ENCODE data around the gene ITSN2. TPM values are rescaled to one million over a fixed set of nuclear protein-coding genes. Genes with fewer than 3 reads are reported as not detected.

The ITSN2 gene
- total RNA-seq, 1 experiment from 2014 or later = 36.5 TPM

DNA sequence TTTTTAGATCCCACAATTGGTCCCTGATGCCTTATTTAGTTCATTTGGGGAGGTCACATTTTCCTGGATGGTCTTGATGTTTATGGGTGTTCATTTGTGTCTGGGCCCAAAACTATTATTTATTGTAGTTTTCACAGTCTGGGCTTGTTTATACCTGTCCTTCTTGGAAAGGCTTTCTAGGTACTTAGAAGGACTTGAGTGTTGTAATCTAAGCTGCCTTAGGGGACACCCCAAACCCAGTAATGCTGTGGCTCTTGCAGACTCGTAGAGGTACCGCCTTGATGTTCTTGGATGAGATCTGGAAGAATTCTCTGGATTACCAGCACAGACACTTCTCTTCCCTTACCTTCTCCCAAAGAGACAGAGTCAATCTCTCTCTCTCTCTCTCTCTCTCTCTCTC, 25.0 kb upstream of the ITSN2 start:
- DNase-seq (ENCODE audit: unreplicated experiment) = peak; percentile 15
- Mint-ChIP-seq H3K4me3 (ENCODE audit: unreplicated experiment) (no peak overlapping the region), H3K27ac (ENCODE audit: low read depth, unreplicated experiment) (no peak overlapping the region), H3K36me3 (ENCODE audit: insufficient read depth, unreplicated experiment) (no peaks in the 10 kb centered on the region), H3K4me1 (ENCODE audit: insufficient read depth, unreplicated experiment) (peaks cover 10% of the 10 kb centered on the region), H3K27me3 (ENCODE audit: insufficient read depth, unreplicated experiment) (no peaks in the 10 kb centered on the region), H3K9me3 (ENCODE audit: unreplicated experiment) (no peaks in the 10 kb centered on the region)
- no TSS peak for BruUV-seq (replicated peaks)
- POLR2A ChIA-PET = no interaction called here
- TF ChIP-seq, protein P1, sequence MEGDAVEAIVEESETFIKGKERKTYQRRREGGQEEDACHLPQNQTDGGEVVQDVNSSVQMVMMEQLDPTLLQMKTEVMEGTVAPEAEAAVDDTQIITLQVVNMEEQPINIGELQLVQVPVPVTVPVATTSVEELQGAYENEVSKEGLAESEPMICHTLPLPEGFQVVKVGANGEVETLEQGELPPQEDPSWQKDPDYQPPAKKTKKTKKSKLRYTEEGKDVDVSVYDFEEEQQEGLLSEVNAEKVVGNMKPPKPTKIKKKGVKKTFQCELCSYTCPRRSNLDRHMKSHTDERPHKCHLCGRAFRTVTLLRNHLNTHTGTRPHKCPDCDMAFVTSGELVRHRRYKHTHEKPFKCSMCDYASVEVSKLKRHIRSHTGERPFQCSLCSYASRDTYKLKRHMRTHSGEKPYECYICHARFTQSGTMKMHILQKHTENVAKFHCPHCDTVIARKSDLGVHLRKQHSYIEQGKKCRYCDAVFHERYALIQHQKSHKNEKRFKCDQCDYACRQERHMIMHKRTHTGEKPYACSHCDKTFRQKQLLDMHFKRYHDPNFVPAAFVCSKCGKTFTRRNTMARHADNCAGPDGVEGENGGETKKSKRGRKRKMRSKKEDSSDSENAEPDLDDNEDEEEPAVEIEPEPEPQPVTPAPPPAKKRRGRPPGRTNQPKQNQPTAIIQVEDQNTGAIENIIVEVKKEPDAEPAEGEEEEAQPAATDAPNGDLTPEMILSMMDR (IDR thresholded peaks at IDR 0.05; ENCODE audit: unreplicated experiment) = no peak
- CTCF ChIA-PET = interaction anchor here (0.5 to 0.7 kb wide), 4 partner anchors 43 to 280 kb away, joined by 3 to 4 read pairs (median 3); no protein-coding TSS in a partner anchor
- intact Hi-C loops (cut with micrococcal nuclease) = loop anchor here (10.0 kb wide), 2 partner anchors 401 to 461 kb away; partner anchors contain the start of gene ATAD2B

DNA sequence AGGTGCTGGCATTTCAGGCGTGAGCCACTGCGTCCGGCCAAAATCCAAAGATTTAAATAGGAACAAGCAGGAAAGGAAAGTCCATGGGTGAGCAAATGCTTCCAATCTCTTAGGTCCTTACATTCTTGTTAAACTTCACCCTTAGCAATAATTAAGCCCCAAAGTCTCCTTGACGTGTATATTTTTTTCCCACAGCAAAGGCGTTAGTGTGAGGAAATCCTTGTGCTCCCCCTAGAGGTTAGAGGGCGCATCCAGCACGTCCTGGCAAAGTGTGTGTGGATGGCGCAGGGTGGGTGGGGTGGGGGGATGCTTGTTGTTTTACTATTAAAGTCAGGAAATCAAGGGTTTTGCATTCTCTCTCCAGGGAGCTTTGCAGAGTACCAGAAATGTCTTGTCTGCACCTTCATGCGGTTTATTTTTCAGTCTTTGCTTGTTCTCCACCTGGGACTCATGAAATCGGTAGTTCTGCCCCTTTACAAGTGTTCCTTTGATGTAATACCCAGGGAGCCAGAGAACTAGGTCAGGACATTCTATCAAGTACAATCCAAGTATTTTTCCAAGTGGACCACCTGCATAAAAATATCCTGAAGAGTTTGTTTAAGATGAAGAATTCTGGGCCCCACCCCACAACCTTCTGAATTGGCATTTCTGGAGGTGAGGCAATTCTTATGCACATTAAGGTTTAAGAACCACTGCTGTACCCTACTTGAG, 22.2 kb upstream of the ITSN2 start:
- intact Hi-C loops (cut with micrococcal nuclease) = loop anchor here (1.0 to 10.0 kb wide), 5 partner anchors 154 to 458 kb away; partner anchors contain the start of genes ATAD2B and TP53I3
- Mint-ChIP-seq H3K27me3 (ENCODE audit: insufficient read depth, unreplicated experiment) (no peaks in the 10 kb centered on the region), H3K9me3 (ENCODE audit: unreplicated experiment) (no peaks in the 10 kb centered on the region), H3K27ac (ENCODE audit: low read depth, unreplicated experiment) (no peak overlapping the region), H3K36me3 (ENCODE audit: insufficient read depth, unreplicated experiment) (no peaks in the 10 kb centered on the region), H3K4me3 (ENCODE audit: unreplicated experiment) (no peak overlapping the region), H3K4me1 (ENCODE audit: insufficient read depth, unreplicated experiment) (peaks cover 10% of the 10 kb centered on the region)
- TF ChIP-seq, protein P1 (IDR thresholded peaks at IDR 0.05; ENCODE audit: unreplicated experiment) = peak; percentile 68
- ChIA-PET CTCF (interaction anchor here (0.6 to 1.9 kb wide), 7 partner anchors 16 to 520 kb away, joined by 3 to 8 read pairs (median 4); partner anchors contain the start of gene TP53I3), POLR2A (interaction anchor here (0.7 kb wide), 2 partner anchors 309 to 384 kb away, joined by 3 read pairs; no protein-coding TSS in a partner anchor)
- no TSS peak for BruUV-seq (replicated peaks)
- DNase-seq (ENCODE audit: unreplicated experiment) = peak; percentile 76

DNA sequence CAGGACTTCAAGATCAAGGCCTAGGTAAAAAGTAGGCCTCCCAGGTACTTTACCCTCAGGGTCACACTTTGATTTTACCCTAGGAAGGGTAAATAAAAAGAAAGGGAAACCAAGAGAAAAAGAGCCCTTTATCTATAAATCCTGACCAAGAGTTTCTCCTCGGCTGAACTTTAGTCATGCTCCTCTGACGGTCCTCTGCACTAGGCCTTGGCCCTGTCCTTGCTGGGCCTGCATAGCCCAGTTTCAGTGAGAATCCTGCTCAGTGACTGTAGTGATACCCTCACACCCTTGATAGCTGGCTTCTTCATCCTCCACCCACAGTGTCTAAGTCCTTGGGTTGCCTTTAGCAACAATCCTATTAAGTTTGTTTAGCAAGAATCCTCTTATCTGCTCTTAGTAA, 20.5 kb upstream of the ITSN2 start:
- Mint-ChIP-seq H3K27me3 (ENCODE audit: insufficient read depth, unreplicated experiment) (no peaks in the 10 kb centered on the region), H3K27ac (ENCODE audit: low read depth, unreplicated experiment) (no peak overlapping the region), H3K9me3 (ENCODE audit: unreplicated experiment) (no peaks in the 10 kb centered on the region), H3K4me3 (ENCODE audit: unreplicated experiment) (no peak overlapping the region), H3K36me3 (ENCODE audit: insufficient read depth, unreplicated experiment) (no peaks in the 10 kb centered on the region), H3K4me1 (ENCODE audit: insufficient read depth, unreplicated experiment) (peaks cover 9% of the 10 kb centered on the region)
- intact Hi-C loops (cut with micrococcal nuclease) = loop anchor here (10.0 kb wide), 2 partner anchors 396 to 456 kb away; partner anchors contain the start of gene ATAD2B
- POLR2A ChIA-PET = no interaction called here
- TF ChIP-seq, protein P1 (IDR thresholded peaks at IDR 0.05; ENCODE audit: unreplicated experiment) = no peak
- BruUV-seq (replicated peaks) = no TSS peak
- CTCF ChIA-PET = interaction anchor here (1.0 kb wide), 1 partner anchor 259 kb away, joined by 3 read pairs; no protein-coding TSS in a partner anchor
- DNase-seq (ENCODE audit: unreplicated experiment) = no peak

DNA sequence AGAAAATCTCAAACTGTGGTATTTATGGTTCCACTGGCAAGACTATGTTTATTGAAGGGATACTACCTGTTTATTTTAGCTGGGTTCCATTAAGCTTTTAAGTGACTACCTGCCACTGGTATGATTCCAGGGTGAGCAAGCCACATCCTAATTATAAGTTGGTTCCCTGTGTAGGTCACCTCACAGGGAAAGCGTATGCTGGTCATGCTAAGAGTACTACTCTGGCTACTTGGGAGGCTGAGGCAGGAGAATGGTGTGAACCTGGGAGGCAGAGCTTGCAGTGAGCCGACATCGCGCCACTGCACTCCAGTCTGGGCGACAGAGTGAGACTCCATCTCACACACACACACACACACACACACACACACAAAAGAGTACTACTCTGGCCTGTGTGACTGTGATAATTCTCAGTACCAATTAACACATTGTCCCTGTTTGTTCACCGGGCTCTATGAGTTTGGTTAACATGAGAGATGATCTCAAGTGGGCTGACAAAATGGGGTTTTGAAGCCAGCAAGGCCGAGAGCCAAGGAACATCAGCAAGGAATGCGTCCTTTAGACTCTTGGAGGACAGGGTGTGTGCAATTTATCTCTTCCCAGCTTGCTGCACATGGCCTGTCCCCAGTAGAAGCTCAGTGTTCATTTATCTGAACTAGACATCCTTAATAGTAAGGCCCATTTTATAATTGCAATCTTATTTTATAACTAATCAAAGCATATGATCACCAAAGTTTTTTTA, 15.2 kb upstream of the ITSN2 start:
- no peak overlapping the region for H3K4me3 Mint-ChIP-seq (ENCODE audit: unreplicated experiment)
- H3K27ac Mint-ChIP-seq (ENCODE audit: low read depth, unreplicated experiment) = no peak overlapping the region
- no peaks in the 10 kb centered on the region for H3K4me1 Mint-ChIP-seq (ENCODE audit: insufficient read depth, unreplicated experiment)
- no peak for DNase-seq (ENCODE audit: unreplicated experiment)
- no peaks in the 10 kb centered on the region for H3K36me3 Mint-ChIP-seq (ENCODE audit: insufficient read depth, unreplicated experiment)
- ChIA-PET POLR2A (interaction anchor here (0.6 kb wide), 1 partner anchor 148 kb away, joined by 3 read pairs; no protein-coding TSS in a partner anchor), CTCF (interaction anchor here (0.6 kb wide), 1 partner anchor 670 kb away, joined by 4 read pairs; no protein-coding TSS in a partner anchor)
- no TSS peak for BruUV-seq (replicated peaks)
- TF ChIP-seq, protein P1 (IDR thresholded peaks at IDR 0.05; ENCODE audit: unreplicated experiment) = no peak
- no peaks in the 10 kb centered on the region for H3K27me3 Mint-ChIP-seq (ENCODE audit: insufficient read depth, unreplicated experiment)
- no peaks in the 10 kb centered on the region for H3K9me3 Mint-ChIP-seq (ENCODE audit: unreplicated experiment)
- intact Hi-C loops (cut with micrococcal nuclease) = no loop called here

All from MCF 10A (cell line).